ENCODE results near the gene AGBL4.
"Not testable (repeated sequence)": the region's sequence is repeated elsewhere in the genome, so short reads cannot be mapped to it uniquely, and the experiment has no call there.

The AGBL4 gene

DNA sequence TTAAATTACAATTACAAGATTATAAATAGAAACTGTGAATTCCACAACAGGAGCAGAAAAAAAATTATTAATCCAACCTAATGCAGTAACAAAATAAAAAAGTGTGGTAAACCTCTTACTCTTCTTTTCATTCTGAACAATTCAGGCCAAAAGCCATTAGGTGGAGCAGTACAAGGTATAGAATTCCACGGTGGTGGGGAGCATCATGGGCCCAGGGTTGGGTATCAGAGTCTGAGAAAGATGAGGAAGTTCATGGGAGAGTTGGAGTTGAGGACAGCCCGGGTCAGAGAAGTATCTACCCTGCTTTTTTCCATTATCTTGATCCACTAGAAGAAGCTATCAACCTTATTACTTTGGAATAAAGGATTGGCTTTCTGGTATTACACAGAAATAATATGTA, 586.9 kb downstream of the AGBL4 start:
- no peak for DNase-seq

DNA sequence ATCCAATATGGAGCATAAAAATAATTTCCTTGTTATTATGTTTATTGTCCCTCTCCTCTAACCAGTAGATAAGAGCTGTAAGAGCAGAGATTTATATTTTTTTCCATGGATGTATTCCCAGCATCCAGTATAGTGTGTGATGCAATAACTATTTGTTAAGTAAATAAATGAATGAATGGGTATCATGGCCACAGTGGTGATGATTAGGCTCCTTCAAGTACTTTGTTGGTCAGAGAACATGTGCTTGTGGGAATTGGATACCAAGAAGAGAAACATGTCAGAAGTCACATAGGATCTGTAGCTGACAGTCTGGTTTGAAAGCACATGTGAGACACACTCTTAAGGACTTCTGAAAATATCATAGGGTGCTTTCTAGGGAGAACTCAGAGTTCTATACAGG, 588.5 kb downstream of the AGBL4 start:
- DNase-seq: no peak

DNA sequence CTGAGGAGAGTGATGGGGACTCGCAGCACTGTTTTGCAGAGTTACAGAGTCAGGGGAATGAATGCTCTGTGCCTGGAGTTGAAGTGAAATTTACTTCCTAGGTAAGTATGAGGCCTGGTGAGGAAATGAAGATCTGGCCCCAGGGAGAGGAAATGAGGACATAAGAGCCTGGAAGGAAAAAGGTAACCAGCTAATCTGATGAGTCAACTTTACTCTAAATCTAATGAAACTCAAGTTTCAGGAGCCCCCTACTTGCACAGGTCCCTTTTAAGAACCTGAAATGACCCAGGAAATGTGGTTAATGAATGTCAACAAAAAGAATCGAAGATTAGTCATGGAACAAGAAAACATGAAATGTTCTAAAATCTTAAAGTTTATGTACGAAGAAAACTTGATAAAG, 599.0 kb downstream of the AGBL4 start:
- DNase-seq: no peak

DNA sequence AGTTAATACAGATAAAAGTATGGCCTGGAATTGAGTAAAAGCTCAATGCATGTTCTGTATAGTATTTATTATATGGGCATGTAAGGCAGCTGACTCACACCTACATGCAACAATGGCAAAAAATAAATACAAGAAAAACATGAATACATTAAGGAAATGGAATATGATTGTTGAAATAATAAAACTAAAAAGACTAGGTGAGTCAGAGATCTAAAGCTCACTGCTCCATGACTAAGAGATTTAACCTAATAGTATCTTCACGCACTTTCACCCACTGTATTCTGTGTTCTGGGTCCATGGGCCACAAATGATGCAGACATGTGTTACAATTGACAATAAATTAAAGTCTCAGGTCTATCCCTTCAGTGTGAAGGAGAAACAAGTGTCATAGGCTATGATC, 607.0 kb downstream of the AGBL4 start:
- no peak for DNase-seq

DNA sequence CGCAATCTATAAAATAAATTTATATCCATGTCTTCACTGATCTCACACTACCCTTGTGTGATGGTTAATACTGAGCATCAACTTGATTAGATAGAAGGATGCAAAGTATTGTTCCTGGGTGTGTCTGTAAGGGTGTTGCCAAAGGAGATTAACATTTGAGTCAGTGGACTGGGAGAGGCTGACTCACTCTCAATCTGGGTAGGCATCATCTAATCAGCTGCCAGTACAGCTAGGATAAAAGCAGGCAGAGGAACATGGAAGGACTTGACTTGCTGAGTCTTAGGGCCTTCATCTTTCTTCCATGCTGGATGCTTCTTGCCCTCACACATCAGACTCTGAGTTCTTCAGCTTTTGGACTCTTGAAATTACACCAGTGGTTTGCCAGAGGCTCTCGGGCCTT, 615.4 kb downstream of the AGBL4 start:
- DNase-seq: no peak

DNA sequence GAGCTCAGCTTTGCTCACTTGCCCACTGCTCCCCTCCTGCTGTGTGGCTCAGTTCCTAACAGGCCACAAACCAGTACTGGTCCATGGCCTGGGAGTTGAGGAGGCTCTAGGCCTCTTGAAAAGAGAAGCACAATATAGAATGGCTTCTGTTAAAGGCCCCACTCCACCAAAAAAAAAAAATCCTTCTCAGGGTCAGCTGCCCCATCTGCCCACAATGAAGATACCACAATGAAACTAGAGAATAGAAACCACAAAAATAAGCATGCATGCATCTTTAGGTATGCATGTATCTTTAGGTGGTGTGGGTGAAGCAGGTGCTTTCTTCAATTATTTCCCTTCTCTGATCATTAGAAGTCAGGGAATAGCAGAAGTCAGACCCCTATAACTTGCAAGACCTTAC, 626.7 kb downstream of the AGBL4 start:
- DNase-seq: no peak

DNA sequence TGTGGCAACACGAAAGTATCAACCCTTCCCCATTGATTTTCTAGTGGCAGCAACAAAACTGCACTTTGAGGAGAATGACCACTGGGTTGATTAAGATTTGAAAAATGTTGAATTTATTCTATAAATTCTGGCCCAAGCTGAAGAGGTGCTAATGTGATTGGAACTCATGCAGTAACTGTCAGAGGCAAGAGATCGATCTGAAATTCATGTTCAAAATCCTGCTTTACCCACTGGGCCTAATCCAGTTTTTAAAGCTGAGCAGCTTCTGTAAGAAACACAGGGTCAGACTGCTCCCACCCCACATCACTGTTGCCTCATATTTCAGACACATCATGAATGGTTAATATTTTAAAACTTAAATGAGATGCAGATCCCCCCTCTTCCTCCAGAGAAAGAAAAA, 629.6 kb downstream of the AGBL4 start:
- DNase-seq: no peak

DNA sequence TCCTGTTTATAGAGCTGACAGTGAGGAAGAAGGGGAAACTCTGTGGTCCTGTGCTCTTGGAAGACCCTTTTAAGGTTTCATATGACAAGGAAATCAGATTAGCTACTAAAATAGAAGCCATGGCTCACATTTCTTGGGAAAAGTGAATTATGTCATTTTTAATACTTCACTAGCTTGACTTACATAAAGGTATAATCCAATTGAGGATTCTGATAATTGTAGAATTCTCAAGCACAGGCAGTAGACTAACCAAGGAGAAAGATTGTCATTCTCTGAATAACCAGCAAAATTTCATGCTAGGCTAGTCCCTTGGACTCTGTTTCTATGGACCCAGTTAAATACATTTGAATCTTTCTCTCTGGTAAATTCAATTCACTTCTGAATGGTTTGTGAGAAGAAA, 634.1 kb downstream of the AGBL4 start:
- no peak for DNase-seq

DNA sequence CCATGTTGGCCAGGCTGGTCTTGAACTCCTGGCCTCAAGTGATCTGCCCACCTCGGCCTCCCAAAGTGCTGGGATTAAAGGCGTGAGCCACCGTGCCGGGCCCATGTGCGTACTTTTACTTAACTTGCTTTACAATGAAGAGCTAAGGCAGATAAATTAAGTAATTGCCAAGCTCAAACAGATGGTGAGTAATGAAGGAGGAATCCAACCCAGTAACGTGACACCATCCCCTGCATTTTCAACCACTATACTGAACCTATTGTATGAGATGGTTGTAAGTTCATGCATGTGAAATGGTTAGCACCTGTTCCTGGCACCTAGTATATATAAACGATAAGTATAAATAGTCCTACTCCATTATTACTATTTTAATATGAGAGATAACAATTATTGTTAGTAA, 659.1 kb downstream of the AGBL4 start:
- no peak for DNase-seq

DNA sequence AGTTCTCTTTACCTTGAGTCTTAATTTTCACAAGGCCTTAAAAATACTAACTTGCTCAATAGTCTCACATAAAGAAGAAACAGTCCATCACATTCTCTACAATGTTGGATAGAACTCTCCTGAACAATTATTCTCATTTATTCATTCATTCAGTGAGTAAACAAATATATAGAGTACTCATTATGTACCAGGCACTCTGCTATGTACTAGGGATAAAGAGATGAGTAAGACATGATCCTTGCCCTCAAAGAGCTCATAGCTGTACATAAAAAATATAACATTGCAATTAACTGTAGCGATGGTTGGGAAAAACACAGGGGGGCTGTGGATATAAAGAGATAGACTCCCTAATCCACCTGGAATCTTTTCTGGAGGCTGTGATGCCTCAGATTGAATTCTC, 660.1 kb downstream of the AGBL4 start:
- no peak for DNase-seq

DNA sequence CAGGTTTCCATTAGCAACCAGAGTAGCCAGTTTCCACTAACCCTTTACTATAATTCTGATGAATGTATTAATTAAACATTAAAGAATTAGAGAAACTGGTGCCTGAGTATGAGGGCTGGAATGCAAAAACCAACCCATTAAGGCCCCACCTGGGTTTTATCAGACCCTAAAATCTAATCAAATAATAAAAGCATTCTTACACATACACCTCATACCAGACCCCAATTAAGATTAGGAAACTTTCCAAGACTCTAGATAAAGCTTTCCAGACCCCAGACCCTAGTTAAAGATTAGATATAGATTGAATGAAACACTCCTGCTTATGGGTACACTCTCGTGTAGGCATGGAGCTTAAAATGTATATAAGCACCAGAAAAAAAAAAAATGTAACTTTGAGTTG, 665.7 kb downstream of the AGBL4 start:
- no peak for DNase-seq

DNA sequence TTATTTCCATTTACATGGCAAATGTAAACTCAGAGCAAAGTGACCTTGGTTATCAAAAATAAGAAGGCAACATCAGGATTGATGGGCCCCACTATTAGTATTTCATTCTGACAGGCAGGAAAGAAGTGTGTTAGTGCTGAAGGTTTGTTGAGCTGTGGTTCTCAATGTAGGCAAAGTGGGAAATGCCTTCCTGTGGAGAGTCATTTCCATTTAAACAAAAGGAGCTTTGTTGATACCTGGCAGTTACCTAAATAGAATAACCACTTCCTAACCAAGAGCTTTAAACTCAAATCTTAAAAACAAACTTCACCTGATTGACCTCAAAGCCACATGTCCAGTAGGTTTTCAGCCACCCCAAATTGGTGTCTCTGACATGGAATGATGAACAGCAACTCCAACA, 667.2 kb downstream of the AGBL4 start:
- no peak for DNase-seq

DNA sequence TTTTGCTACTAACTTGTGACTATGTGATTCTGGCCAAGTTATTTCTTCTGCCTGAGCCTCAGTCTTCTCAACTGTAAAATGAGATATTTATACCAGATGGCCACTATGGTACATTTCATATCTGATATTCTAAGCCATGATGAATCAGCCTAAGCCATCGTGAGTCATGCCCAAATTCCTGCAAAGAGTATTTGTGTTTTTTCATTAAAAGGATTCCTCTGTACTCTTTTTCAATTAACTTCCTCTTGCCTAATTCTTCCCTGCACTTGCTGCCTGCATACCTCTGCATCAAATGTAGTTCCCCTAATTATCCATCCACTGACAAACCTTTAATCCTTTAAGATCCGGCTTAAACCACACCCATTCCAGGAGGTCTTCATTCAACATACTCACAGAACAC, 672.0 kb downstream of the AGBL4 start:
- peak in 1 of 58 donors; percentile 1 for DNase-seq

DNA sequence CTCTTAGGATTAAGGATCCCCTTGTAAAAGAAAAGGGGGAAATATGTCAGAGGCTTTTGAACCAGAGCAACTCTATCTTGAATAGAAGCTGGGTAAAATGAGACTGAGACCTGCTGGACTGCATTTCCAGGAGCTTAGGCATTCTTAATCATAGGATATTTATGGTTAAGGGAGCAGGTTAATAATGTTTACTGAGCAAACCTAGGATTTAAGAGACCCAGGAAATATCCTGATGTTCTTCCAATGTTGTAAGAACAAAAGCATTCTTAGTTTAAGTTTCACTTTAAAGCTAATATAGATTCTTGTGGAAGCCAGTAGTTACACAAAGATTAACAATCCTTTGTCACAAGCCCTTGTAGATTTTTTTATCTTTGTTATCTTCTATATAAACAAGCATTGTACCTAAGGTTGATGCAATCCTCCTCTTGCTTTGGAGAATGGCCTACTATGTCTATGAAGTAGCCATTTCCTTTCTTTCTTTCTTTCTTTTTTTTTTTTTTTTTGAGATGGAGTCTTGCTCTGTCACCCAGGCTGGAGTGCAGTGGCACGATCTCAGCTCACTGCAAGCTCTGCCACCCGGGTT, 676.9 kb downstream of the AGBL4 start:
- DNase-seq: no peak

DNA sequence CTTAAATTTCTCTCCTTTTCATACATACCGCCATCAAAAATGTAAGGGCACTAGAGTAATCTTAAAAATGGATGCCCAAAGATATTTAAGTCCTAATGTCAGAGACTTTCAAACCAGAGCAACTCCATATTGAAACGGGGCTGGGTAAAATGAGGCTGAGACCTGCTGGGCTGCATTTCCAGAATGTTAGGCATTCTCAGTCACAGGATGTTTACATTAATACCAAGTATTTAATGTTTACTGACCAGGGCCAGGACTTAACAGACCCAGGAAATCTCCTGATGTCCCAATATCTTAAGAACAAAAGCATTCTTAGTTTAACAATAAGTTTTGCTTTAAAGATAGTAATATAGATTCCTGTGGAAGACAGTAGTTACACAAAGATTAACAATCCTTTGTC, 683.2 kb downstream of the AGBL4 start:
- DNase-seq: no peak

DNA sequence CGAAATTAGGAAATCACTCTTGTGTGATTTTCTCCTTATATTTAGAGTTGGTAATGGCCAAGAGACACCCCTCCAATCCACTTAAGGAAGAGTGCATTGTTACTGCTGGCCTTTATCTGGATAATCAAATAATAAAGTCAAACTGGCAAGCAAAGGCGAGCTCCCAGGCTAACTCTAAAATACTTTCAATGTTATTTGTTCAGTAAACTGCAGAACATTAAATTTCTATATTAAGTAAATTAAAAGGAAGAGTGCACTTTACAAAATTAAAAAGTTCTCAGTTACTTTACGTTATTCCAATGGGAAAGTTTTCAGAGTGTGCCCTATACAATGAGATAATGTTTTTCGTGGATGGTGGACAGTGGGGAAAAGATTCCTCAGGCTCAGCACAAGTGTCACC, 684.7 kb downstream of the AGBL4 start:
- DNase-seq: no peak

DNA sequence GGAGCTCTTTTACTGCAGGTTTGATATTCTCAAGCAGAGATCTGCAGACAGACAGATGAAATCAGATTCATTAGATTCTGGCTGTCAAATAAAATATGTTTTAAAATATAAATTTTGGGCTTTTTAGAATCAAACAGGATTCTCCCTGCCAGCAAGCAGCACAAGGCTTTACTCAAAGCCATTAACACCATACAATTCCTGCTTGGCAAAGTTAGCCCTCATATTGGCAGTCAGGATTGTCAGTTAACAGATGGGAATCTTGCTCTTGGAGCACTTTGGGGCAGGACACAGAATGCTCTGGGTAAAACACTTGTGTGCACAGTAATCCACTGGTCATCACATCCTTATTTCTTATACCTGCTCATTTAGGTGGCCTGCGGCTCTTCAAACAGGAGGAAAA, 686.5 kb downstream of the AGBL4 start:
- no peak for DNase-seq

DNA sequence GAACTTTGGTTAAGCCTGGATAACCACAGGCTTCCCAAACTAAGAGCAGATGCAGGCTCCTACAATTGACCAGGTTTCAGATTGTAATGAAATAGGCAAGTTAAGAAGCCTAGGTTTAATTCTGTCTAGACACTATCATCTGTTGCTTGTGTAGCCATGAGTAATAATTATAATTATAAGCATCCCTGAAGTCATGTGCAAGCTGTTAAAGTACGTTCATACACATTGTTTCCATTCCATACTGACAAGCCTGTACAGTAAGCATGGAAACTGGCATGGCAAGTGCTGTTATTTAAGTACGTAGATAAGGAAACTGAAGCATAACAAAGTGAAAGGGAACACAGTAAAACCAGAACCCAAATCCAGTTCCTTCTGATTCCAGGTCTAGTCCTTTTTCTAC, 689.8 kb downstream of the AGBL4 start:
- no peak for DNase-seq

DNA sequence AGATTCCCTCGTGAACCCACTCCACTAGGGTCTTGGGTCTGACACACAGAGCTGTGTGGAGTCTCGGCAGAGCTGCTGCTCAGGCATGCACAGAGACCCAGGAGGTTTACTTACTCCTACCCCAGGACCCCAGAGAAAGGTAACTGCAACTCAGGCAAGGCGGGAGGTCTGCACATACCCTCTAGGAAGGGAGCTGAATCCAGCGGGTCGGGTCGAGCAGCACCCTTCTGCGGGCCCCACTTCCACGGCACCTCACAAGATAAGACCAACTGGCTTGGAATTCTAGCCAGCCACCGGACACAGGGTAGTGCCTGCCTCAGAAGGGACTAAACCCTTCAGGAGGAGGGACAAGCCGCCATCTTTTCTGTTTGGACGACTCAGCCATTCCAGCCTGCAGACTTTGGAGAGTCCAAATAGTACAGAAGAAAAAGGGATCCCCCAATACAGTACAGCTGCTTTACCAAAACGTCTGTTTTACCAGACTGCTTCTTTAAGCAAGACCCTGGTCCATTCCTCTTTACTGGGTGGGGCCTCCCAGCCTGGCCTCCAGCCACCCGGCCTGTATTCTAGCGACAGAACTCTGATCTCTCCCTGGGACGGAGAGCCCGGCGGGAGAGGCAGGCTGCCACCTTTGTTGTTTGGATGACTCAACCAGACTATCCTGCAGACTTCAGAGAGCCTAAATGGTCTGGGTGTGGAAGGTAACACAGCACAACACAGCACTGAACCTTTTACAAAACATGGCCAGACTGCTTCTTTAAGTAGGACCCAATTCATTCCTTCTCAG, 692.5 kb downstream of the AGBL4 start:
- no peak for DNase-seq

DNA sequence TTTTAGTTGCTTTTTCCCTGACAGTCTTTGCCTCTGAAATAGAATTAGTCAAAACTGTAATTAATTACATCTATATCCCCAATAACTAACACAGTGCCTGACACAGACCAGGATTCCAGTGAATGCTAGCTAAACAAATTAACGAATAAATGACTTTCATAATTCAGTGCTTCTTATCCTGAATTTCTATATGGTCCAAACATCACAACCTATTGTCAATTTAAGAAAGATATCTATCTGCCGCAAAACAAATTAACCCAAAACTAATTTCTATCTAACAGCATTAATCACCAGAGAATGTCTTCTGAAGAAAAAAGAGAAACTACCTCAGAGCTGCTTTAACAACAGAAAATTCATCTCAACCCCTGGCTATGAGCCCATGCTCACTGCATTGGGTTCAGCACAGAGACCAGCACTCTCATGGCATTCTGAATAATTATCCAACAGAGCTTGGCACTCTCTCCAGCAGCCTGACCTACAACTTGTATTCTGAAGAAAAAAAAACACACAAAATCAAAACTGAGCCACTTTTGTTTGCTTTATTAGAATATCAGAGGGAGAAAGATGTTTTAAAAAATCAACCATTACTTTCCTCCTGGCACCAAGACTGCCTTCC, 699.7 kb downstream of the AGBL4 start:
- DNase-seq: peak in 22 of 58 donors; percentile 1 to 36 (median 6)

DNA sequence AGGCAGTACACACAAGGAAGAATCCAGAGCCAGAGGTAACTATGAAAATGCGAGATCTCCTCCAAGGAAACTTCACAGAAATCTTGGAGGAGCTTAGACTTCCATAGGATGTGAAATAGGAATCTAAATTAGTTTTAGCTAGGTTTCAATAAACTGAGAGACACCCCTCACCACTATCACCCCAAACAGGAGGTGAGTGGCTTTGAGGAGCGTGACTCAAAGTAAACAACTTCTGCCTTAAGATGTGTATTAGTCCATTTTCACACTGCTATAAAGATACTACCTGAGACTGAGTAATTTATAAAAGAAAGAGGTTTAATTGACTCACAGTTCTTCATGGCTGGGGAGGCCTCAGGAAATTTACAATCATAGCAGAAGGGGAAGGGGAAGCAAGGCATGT, 703.3 kb downstream of the AGBL4 start:
- DNase-seq: not testable (repeated sequence)

DNA sequence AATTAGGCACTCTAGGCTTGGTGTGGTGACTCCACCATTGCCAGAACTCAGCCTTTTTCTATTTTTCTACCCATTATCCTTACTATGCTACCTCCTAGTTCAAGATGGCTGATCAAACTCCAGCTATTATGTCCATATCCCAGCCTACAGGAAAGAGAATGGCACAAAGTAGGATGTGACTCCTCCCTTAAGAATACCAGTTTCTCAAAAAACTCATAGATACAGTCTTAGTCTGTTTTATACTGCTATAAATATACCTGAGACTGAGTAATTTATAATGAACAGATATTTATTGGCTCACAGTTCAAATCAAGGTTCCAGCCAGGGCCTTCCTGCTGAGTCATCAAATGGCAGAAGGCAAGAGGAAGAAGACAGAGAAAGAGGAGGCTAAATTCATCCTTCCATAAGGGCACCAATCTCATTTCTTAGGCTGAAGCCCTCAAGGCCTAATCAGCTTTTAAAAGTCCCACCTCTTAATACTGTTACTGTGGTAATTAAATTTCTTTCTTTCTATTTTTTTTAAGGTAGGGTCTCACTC, 704.3 kb downstream of the AGBL4 start:
- no peak for DNase-seq

DNA sequence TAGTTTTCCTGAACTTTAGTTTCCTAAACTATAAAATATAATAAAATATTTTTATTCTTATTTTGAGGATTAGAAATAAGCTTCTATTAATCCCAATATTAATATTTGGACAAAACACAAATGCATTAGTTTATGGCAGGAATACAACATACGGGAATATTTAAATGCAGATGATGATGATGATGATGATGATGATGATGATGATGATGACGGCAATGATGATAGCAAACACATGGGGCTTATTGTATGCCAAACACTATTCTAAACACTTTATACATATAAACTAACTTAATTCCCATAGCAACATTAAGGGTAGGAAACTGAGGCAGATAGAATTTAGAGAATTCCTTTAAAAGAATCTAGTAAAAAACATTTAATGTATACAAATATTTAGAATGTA, 705.5 kb downstream of the AGBL4 start:
- DNase-seq: no peak
